Transverse colon (tissue), 3 donors: ENCODE data around the gene RIPPLY1.

Experiments used
- POLR2A ChIP-seq: fragments of 450-650 bp; IDR thresholded peaks from one replicate; pipeline ENCODE4 v1.6.1; 2016; ENCODE audit warnings: antibody characterized with exemption, mild to moderate bottlenecking, moderate library complexity
- TF ChIP-seq, protein P1 (sequence below), 5 experiments: fragments of 200-600 bp in 3 of 5; fragments of 450-650 bp in 2 of 5; sonication (generic) in 3 of 5; IDR thresholded peaks; 1 replicate in 2 of 5; 2 replicates in 3 of 5; pipeline ENCODE4 v1.5.1; 2016 to 2017; ENCODE audit warnings: antibody characterized with exemption in 5 of 5, inconsistent platforms in 3 of 5, mild to moderate bottlenecking in 2 of 5, moderate library complexity in 1 of 5

DNA sequence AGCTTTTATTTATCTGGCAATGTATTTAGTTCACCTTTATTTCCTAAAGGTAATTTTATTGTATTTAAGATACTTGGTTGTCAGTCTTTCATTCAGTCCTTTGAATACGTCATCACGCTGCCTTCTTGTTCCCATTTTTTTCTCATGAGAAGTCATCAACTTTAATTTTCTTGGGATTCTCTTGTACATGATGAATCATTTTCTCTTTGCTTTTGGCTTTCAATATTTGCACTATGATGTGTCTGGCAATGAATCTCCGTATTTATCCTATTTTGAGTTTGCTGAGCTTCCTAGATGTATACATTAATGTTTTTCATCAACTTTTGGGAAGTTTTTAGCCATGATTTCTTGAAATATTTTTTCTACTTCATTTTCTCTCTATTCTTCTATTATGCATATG lies 45.5 kb upstream of the RIPPLY1 start:
- TF ChIP-seq POLR2A, result no peak
- TF ChIP-seq, protein P1, sequence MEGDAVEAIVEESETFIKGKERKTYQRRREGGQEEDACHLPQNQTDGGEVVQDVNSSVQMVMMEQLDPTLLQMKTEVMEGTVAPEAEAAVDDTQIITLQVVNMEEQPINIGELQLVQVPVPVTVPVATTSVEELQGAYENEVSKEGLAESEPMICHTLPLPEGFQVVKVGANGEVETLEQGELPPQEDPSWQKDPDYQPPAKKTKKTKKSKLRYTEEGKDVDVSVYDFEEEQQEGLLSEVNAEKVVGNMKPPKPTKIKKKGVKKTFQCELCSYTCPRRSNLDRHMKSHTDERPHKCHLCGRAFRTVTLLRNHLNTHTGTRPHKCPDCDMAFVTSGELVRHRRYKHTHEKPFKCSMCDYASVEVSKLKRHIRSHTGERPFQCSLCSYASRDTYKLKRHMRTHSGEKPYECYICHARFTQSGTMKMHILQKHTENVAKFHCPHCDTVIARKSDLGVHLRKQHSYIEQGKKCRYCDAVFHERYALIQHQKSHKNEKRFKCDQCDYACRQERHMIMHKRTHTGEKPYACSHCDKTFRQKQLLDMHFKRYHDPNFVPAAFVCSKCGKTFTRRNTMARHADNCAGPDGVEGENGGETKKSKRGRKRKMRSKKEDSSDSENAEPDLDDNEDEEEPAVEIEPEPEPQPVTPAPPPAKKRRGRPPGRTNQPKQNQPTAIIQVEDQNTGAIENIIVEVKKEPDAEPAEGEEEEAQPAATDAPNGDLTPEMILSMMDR (IDR thresholded peaks at IDR 0.05), result no peak
